PC-3 (cell line): ENCODE results near the gene SYNE1. TPM values are rescaled to one million over a fixed set of nuclear protein-coding genes. Genes with fewer than 3 reads are reported as not detected.
A peak's percentile ranks its signal among the peaks of the same experiment; 100 is the strongest.

Experiments
- ATAC-seq: fragments of 200-7000 bp; cut with Tn5 transposase; 2 replicates; pipeline ENCODE4 v1.9.1; 2020; ENCODE audit warnings: mild to moderate bottlenecking, moderate library complexity
- BruUV-seq: library from RNA; stranded (reverse); fragments of 400-500 nt; replicated peaks from 2 replicates; lab custom pipeline; 2021; lab: Mats Ljungman, UMichigan
- CTCF ChIA-PET: fragments of 300-600 bp; sonication (Branson Sonifier 250); formaldehyde crosslinking; loops from one replicate; lab custom pipeline; 2022; ENCODE audit warnings: antibody characterized with exemption; lab: Charles Lee
- POLR2A ChIA-PET: fragments of 300-600 bp; sonication (Branson Sonifier 250); formaldehyde crosslinking; loops from one replicate; lab custom pipeline; 2022; ENCODE audit warnings: antibody characterized with exemption; ENCODE audit not compliant: unreplicated experiment; lab: Charles Lee
- DNase-seq: peaks from one replicate; pipeline ENCODE4 v3.0.0-alpha.2; 2015
- H2AFZ ChIP-seq: fragments of 300-600 bp; sonication (generic); 2 replicates; pipeline ENCODE4 v1.6.0; 2016; ENCODE audit warnings: antibody characterized with exemption, low read length
- H3F3A ChIP-seq: fragments of 300-600 bp; sonication (generic); one replicate; pipeline ENCODE4 v1.6.0; 2017; ENCODE audit warnings: antibody characterized with exemption, low read length, control low read depth, mild to moderate bottlenecking; ENCODE audit not compliant: unreplicated experiment
- H3K27ac ChIP-seq: fragments of 300-600 bp; sonication (generic); 2 replicates; pipeline ENCODE4 v1.5.1; 2016; ENCODE audit warnings: mild to moderate bottlenecking, low read length
- H3K27me3 ChIP-seq: fragments of 300-600 bp; sonication (generic); 2 replicates; pipeline ENCODE4 v1.6.1; 2016; ENCODE audit warnings: low read length, mixed read lengths
- H3K36me3 ChIP-seq: fragments of 300-600 bp; sonication (generic); 2 replicates; pipeline ENCODE4 v1.6.1; 2016; ENCODE audit warnings: low read depth, mixed run types, low read length, mixed read lengths
- H3K4me1 ChIP-seq: fragments of 300-600 bp; sonication (generic); 2 replicates; pipeline ENCODE4 v1.5.1; 2016; ENCODE audit warnings: low read length; ENCODE audit not compliant: insufficient read depth
- H3K4me2 ChIP-seq: fragments of 300-600 bp; sonication (generic); 2 replicates; pipeline ENCODE4 v1.6.0; 2016; ENCODE audit warnings: low read length
- H3K4me3 ChIP-seq: fragments of 300-600 bp; sonication (generic); 2 replicates; pipeline ENCODE4 v1.5.1; 2016; ENCODE audit warnings: mild to moderate bottlenecking, low read length, mixed read lengths
- H3K79me2 ChIP-seq: fragments of 300-600 bp; sonication (generic); 2 replicates; pipeline ENCODE4 v1.6.1; 2017; ENCODE audit warnings: low read length, mixed read lengths
- H3K9ac ChIP-seq: fragments of 300-600 bp; sonication (generic); 2 replicates; pipeline ENCODE4 v1.6.0; 2016; ENCODE audit warnings: mild to moderate bottlenecking, low read length
- H3K9me2 ChIP-seq: fragments of 300-600 bp; sonication (generic); replicated peaks from 2 replicates; pipeline ENCODE4 v1.6.1; 2016; ENCODE audit warnings: mixed run types, low read length, mixed read lengths
- H3K9me3 ChIP-seq: fragments of 300-600 bp; sonication (generic); 2 replicates; pipeline ENCODE4 v1.6.1; 2016; ENCODE audit warnings: low read length, mixed read lengths
- H4K20me1 ChIP-seq: fragments of 300-600 bp; sonication (generic); 2 replicates; pipeline ENCODE4 v1.6.1; 2016; ENCODE audit warnings: low read length, mixed read lengths
- EZH2 ChIP-seq: fragments of 300-600 bp; sonication (generic); IDR thresholded peaks from one replicate; pipeline ENCODE4 v1.6.1; 2017; ENCODE audit warnings: antibody characterized with exemption, mild to moderate bottlenecking, low read length; ENCODE audit not compliant: unreplicated experiment
- EZH2phosphoT487 ChIP-seq: fragments of 300-600 bp; sonication (generic); IDR thresholded peaks from 2 replicates; pipeline ENCODE4 v1.6.1; 2018; ENCODE audit warnings: mild to moderate bottlenecking, antibody characterized with exemption, low read length, borderline replicate concordance
- intact Hi-C: fragments of 100-400 bp; cut with micrococcal nuclease; formaldehyde crosslinking; loops from 2 replicates; pipeline ENCODE4 v1.9.0; 2023
- total RNA-seq: library from RNA; depleted of rRNA; stranded (reverse); fragments of >200 nt; gene quantifications from 2 replicates; pipeline ENCODE4 v1.2.3, GENCODE V29; 2014
- TF ChIP-seq, protein P1 (sequence below): fragments of 300-600 bp; sonication (generic); conservative IDR thresholded peaks from 2 replicates; pipeline ENCODE4 v1.5.1; 2017; ENCODE audit warnings: antibody characterized with exemption, low read depth, mild to moderate bottlenecking, low read length

Gene SYNE1
- total RNA-seq, 1 experiment from 2014 or later: 16.7 TPM

- H3K9ac ChIP-seq: peak overlapping the region; percentile 69
- ChIA-PET POLR2A (interaction anchor here (0.6 to 0.7 kb wide), 3 partner anchors 16 to 82 kb away, joined by 6 to 18 read pairs (median 16); no protein-coding TSS in a partner anchor), CTCF (interaction anchor here (0.6 to 0.7 kb wide), 2 partner anchors 52 to 224 kb away, joined by 3 read pairs; no protein-coding TSS in a partner anchor)
- DNase-seq (peak; percentile 77), ATAC-seq (peak; percentile 74)
- peaks cover 17% of the 10 kb centered on the region for H3K79me2 ChIP-seq
- TF ChIP-seq, protein P1, sequence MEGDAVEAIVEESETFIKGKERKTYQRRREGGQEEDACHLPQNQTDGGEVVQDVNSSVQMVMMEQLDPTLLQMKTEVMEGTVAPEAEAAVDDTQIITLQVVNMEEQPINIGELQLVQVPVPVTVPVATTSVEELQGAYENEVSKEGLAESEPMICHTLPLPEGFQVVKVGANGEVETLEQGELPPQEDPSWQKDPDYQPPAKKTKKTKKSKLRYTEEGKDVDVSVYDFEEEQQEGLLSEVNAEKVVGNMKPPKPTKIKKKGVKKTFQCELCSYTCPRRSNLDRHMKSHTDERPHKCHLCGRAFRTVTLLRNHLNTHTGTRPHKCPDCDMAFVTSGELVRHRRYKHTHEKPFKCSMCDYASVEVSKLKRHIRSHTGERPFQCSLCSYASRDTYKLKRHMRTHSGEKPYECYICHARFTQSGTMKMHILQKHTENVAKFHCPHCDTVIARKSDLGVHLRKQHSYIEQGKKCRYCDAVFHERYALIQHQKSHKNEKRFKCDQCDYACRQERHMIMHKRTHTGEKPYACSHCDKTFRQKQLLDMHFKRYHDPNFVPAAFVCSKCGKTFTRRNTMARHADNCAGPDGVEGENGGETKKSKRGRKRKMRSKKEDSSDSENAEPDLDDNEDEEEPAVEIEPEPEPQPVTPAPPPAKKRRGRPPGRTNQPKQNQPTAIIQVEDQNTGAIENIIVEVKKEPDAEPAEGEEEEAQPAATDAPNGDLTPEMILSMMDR: no peak
- no peak for TF ChIP-seq EZH2
- TF ChIP-seq EZH2phosphoT487: no peak
- intact Hi-C loops: loop anchor here (2.0 kb wide), 2 partner anchors 82 to 90 kb away; no protein-coding TSS in a partner anchor
- H2AFZ ChIP-seq: peak overlapping the region; percentile 47
- peak overlapping the region; percentile 72 for H3K4me3 ChIP-seq
- peak overlapping the region; percentile 93 for H3K27ac ChIP-seq
- BruUV-seq: no TSS peak
- H3K36me3 ChIP-seq: no peaks in the 10 kb centered on the region
- H3K4me1 ChIP-seq: peaks cover 31% of the 10 kb centered on the region
- H3K9me2 ChIP-seq: no peaks in the 10 kb centered on the region
- no peaks in the 10 kb centered on the region for H3K9me3 ChIP-seq
- no peaks in the 10 kb centered on the region for H4K20me1 ChIP-seq
- H3K4me2 ChIP-seq: peak overlapping the region; percentile 90
- H3F3A ChIP-seq: no peaks in the 10 kb centered on the region
- no peaks in the 10 kb centered on the region for H3K27me3 ChIP-seq
Measured at GRCh38 chr6:152380993-152381898, 255.9 kb downstream of the SYNE1 start.

DNA sequence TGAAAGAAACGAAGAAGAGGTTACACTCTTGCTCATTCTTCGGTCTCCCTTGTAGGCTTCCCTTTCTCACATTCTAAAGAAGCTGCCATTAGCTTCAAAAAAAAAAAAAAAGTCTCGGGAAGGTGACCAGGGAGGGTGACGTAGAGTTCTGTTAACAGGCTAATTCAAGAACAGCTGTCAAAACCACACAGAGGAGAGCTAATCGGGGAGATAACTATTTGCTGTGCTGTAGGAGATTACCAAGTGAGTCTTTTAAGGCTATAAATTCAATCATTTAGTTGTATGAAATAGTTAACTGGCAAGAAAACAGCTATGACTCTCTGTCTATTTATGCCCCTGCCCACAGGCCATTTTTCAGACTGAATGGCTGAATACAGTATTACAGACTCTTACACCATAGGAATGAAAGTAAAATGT, 256.8 kb downstream of the SYNE1 start:
- peak overlapping the region; percentile 69 for H3K9ac ChIP-seq
- TSS peak; percentile 61 for BruUV-seq
- H3K36me3 ChIP-seq: no peaks in the 10 kb centered on the region
- peak; percentile 41 for DNase-seq
- POLR2A ChIA-PET: interaction anchor here (0.6 to 0.7 kb wide), 3 partner anchors 15 to 83 kb away, joined by 6 to 18 read pairs (median 16); no protein-coding TSS in a partner anchor
- peak overlapping the region; percentile 90 for H3K4me2 ChIP-seq
- H3K27me3 ChIP-seq: no peaks in the 10 kb centered on the region
- H3F3A ChIP-seq: no peaks in the 10 kb centered on the region
- peak overlapping the region; percentile 72 for H3K4me3 ChIP-seq
- no peak for TF ChIP-seq EZH2phosphoT487
- no peak for TF ChIP-seq EZH2
- TF ChIP-seq, protein P1: no peak
- peak overlapping the region; percentile 47 for H2AFZ ChIP-seq
- no peaks in the 10 kb centered on the region for H3K9me2 ChIP-seq
- H4K20me1 ChIP-seq: no peaks in the 10 kb centered on the region
- ATAC-seq: peak; percentile 23
- no peaks in the 10 kb centered on the region for H3K9me3 ChIP-seq
- peaks cover 17% of the 10 kb centered on the region for H3K79me2 ChIP-seq
- CTCF ChIA-PET: interaction anchor here (0.7 to 0.8 kb wide), 2 partner anchors 79 to 933 kb away, joined by 4 to 5 read pairs; no protein-coding TSS in a partner anchor
- peak overlapping the region; percentile 93 for H3K27ac ChIP-seq
- intact Hi-C loops: loop anchor here (2.0 kb wide), 2 partner anchors 82 to 90 kb away; no protein-coding TSS in a partner anchor
- peaks cover 31% of the 10 kb centered on the region for H3K4me1 ChIP-seq
